ENCODE data around the gene SCPEP1. TPM values are rescaled to one million over a fixed set of nuclear protein-coding genes. Genes with fewer than 3 reads are reported as not detected.
A peak's percentile ranks its signal among the peaks of the same experiment; 100 is the strongest.

Gene SCPEP1
- total RNA-seq, 1 donor from 2014 or later: 10.6 TPM

- DNase-seq (ENCODE audit: low spot score): no peak
These were observed 23.6 kb downstream of the SCPEP1 start for GRCh38 chr17:57001541-57001940.

- DNase-seq (ENCODE audit: low spot score): no peak
These were observed 25.0 kb downstream of the SCPEP1 start for GRCh38 chr17:57002904-57003303.

- no peak for DNase-seq (ENCODE audit: low spot score)
These were observed 27.1 kb downstream of the SCPEP1 start for GRCh38 chr17:57004944-57005579.

- no peak for DNase-seq (ENCODE audit: low spot score)
These were observed 28.1 kb downstream of the SCPEP1 start for GRCh38 chr17:57006040-57006439.

GRCh38 chr17:57008958-57009357, 31.0 kb downstream of the SCPEP1 start:
- no peak for DNase-seq (ENCODE audit: low spot score)

- DNase-seq (ENCODE audit: low spot score): peak; percentile 38
These were observed 32.0 kb downstream of the SCPEP1 start for GRCh38 chr17:57009737-57010445.

GRCh38 chr17:57010487-57010886, 32.6 kb downstream of the SCPEP1 start:
- DNase-seq (ENCODE audit: low spot score): no peak

GRCh38 chr17:57011491-57012015, 33.6 kb downstream of the SCPEP1 start:
- DNase-seq (ENCODE audit: low spot score): no peak

GRCh38 chr17:57016071-57016763, 38.3 kb downstream of the SCPEP1 start:
- no peak for DNase-seq (ENCODE audit: low spot score)

GRCh38 chr17:57016764-57017116, 38.8 kb downstream of the SCPEP1 start:
- DNase-seq (ENCODE audit: low spot score): peak; percentile 32

- no peak for DNase-seq (ENCODE audit: low spot score)
These were observed 39.7 kb downstream of the SCPEP1 start for GRCh38 chr17:57017625-57018024.

- DNase-seq (ENCODE audit: low spot score): no peak
These were observed 42.3 kb downstream of the SCPEP1 start for GRCh38 chr17:57020208-57020607.

GRCh38 chr17:57021226-57021940, 43.5 kb downstream of the SCPEP1 start:
- no peak for DNase-seq (ENCODE audit: low spot score)

- no peak for DNase-seq (ENCODE audit: low spot score)
These were observed 47.9 kb downstream of the SCPEP1 start for GRCh38 chr17:57025876-57026275.

- DNase-seq (ENCODE audit: low spot score): no peak
These were observed 49.9 kb downstream of the SCPEP1 start for GRCh38 chr17:57027852-57028251.

- no peak for DNase-seq (ENCODE audit: low spot score)
These were observed 54.4 kb downstream of the SCPEP1 start for GRCh38 chr17:57032343-57032742.

GRCh38 chr17:57033296-57033695, 55.4 kb downstream of the SCPEP1 start:
- DNase-seq (ENCODE audit: low spot score): peak; percentile 75

GRCh38 chr17:57034807-57035754, 57.1 kb downstream of the SCPEP1 start:
- DNase-seq (ENCODE audit: low spot score): no peak

- DNase-seq (ENCODE audit: low spot score): no peak
These were observed 58.1 kb downstream of the SCPEP1 start for GRCh38 chr17:57035971-57036481.

- no peak for DNase-seq (ENCODE audit: low spot score)
These were observed 59.5 kb downstream of the SCPEP1 start for GRCh38 chr17:57037411-57037810.

- DNase-seq (ENCODE audit: low spot score): no peak
These were observed 60.6 kb downstream of the SCPEP1 start for GRCh38 chr17:57038486-57038885.

All from umbilical cord (tissue), 2 donors.